GOT3 (cell line): ENCODE data around the gene OFD1.

Experiments used
- DNase-seq: peaks from one replicate; lab custom pipeline; 2025; ENCODE audit warnings: mixed read lengths; lab: John Stamatoyannopoulos, UW

OFD1 gene

DNA sequence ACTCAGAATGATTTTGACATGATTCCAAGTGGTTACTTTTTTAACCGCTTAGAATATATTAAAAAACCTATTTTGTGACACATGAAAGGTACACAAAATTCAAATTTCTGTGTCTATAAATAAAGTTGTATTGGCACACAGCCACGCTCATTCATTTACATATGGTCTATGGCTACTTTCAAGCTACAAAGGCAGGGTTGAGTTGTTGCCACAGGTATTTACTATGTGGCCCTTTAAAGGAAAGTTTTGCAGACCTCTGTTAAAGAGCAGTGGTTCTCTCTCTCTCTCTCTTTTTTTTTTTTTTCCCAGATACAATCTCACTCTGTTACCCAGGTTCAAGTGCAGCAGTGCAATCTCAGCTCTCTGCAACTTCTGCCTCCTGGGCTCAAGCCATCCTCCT, 59.3 kb downstream of the OFD1 start:
- DNase-seq = no peak

DNA sequence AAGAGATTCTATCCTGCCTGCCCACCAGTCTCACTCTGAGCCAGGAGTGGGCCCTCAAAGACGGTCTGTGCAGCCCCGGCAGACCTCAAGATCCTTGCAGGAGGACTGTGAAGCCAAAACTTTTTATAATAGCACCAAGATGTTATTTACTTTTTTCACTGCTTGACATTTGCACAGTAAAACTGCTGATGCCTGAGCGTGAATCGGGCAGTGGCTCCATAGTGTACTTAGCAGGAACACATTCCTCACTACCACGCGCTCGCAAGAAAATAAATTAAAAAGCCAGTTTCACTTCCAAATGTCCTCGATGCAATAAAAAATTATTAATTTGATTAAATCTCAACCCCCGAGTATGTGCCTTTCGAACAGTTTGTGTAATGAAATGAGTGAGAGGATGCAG, 59.9 kb downstream of the OFD1 start:
- DNase-seq = no peak

DNA sequence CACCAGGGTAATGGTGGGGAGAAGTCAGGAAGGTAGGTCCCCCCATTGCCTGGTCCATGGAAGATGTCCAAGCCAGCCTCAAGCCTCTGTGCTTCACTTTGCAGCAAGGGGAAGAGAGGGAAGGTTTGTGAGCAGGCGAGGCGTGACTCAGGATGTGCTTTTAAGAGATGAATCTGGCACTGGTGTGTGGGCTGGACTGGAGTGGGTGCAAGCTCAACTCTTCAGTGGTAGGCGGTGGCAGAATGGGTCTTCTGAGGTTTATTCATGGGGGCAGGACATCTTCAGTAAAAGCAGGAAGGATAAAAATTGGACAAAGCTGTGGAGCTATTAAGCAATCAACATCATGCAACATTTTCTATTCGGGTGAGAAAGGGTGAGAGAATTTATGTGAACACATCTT, 63.0 kb downstream of the OFD1 start:
- no peak for DNase-seq

GRCh38 chrX:13798184-13798583, 63.6 kb downstream of the OFD1 start:
- no peak for DNase-seq

DNA sequence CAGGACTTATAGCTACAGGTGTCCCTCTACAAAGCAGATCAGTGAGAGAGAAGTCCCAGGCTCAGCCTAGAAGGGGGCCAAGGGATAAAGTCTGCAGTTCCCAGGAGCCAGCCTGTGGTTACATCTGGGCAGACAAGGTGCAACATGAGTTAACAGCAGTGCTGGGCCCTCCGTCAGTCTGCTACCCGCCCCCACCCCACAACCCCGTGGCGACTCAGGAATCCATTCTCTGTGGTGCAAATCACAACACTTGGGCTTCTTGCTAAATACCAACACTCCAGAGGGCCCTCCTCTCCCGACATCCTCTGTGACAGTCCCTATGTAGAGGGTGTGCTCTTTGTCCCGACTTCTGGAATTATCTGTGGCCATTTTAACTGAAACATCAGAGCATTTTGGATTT, 68.6 kb downstream of the OFD1 start:
- DNase-seq = no peak

- DNase-seq = no peak
Observed at GRCh38 chrX:13805241-13805640, 70.7 kb downstream of the OFD1 start.

DNA sequence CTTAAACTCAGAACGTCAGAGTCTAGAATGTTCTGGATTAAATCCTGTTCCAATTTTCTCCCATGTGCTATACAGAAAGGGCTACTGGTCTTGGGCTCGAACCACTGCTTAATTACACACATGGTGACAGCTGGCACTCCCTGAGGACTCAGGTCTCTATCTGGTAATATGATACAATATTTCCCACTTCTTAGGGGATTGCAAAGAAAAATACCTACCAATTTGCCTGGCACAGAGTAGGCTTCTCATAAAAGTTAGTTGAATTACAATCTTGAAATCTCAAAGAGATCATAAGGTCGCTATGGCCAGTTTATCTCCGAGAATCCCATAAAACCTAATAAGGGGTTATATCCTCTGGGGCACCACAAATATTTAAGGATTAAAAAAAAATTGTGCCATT, 73.7 kb downstream of the OFD1 start:
- no peak for DNase-seq

GRCh38 chrX:13808865-13809264, 74.3 kb downstream of the OFD1 start:
- no peak for DNase-seq

DNA sequence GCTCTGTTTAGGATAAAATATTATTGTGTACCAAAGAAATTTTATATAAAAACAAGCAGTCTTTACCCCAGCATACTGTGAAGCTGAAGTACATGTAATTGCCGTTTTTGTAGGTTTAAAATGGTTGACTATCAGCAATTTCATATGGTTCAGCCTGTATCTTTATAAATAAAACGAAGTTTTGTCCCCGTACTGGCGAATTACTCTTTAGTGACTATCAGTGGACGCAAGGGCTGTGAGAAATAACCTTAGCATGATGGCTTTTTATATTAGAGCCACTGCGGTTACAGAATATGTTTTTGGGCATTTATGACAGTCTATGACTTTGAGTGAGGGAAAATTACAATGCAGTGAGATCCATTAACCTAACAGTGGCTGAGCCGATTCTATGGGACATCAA, 81.1 kb downstream of the OFD1 start:
- DNase-seq = no peak

GRCh38 chrX:13816176-13816575, 81.6 kb downstream of the OFD1 start:
- no peak for DNase-seq

GRCh38 chrX:13816643-13817627, 82.4 kb downstream of the OFD1 start, which contains the start of gene GPM6B:
Gene GPM6B (minus strand): TSS chrX:13817093. CDS start chrX:13816904, 189 bp downstream.
- DNase-seq = no peak
